ENCODE results near the gene PROCR. TPM values are rescaled to one million over a fixed set of nuclear protein-coding genes. Genes with fewer than 3 reads are reported as not detected.

PROCR gene
- total RNA-seq, result 92.3 and 122 TPM in 2 replicates

DNA sequence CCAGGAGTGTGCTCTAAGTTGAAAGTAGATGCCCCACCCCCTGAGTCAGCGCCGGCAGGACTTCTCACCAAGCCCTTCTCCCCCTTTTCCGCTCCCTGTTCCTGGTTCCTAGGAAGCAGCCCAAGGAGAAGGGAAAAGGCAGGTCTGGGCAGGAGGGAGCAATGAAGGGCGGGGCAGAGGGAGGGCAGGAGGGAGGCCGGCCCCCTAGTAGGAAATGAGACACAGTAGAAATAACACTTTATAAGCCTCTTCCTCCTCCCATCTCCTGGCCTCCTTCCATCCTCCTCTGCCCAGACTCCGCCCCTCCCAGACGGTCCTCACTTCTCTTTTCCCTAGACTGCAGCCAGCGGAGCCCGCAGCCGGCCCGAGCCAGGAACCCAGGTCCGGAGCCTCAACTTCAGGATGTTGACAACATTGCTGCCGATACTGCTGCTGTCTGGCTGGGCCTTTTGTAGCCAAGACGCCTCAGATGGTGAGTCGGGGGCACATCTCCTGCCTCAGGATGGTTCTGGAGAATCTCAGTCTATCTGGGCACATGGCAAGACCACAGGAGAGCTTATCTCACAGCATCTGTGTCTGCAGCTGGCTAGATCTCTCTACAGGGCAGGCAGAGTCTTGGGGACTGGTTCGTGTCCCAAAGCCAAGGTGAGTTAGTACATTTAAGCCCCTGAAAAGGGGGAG is at the start of gene PROCR:
Gene PROCR (plus strand): TSS at position 320 of the 681 bp plus-strand sequence. CDS start 83 bp downstream, at position 403.

DNA sequence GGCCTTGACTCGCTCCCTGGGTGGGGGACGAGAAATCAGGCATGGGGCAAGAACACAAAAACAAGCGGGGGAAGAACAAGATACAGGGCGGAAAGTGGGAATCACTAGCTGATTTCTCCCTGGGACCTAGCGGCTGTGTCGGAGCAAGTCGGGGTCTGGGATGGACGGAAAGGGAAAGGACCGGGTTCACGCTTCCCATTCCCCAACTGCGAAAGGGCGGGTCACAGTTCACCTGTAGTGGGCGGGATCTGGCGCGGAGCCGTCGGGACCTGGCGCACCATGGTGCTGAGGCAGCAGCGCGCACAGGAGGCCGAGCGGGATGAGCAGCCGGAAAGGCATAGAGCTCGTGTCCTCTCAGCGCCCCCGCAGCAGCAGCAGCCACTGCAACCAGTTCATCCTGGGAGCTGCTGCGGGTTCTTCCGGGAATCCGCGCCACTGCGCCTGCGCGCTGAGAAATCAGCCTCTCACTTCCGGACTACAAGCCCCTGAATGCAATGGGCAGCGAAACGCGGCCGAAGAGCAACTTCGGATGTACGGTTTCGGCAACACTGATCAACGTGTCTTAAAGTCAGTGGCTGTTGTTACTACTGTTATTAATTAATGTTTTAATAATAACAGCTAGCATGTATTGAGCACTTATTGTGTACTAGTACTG is 24.8 kb upstream of the PROCR start, which contains the start of gene EDEM2:
Gene EDEM2 (minus strand): TSS at position 417 of the 655 bp plus-strand sequence. CDS start 78 bp downstream, at position 339.

DNA sequence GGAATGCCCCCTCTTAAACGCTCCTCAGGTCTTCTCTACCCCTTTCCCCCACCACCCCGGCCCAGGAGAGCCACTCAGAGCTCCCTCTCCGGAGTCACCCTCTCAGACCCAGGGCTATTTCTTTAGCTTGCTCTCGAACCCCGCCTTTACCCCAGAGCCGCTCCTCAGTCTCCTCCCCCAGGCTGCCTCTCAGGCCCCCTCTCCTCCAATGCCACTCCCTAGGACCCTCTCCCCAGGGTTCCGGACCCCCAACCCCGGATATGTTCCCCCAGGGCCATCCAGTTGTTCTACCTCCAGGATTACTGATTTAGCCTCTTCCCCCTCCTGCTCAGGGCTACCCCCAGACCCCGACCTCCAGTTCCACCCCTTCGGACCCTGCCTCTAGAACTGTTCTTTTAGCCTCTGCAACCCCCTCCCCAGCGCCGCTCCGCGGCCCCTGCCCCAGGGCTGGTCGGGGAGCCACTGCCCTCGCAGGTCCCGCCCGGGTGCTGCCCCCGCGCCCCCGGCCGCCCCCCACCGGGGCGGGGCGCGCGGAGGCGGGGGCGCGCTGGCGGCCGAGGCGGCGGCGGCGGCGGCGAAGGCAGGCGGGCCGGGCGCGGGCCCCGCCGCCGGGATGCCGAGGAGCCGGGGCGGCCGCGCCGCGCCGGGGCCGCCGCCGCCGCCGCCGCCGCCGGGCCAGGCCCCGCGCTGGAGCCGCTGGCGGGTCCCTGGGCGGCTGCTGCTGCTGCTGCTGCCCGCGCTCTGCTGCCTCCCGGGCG is 54.4 kb downstream of the PROCR start, which contains the start of gene MMP24:
Gene MMP24 (plus strand): TSS at position 565 of the 758 bp plus-strand sequence. CDS start 49 bp downstream, at position 614.

Other genes starting within 250 kb of the PROCR start
- 84.3 and 94.0 TPM in 2 replicates for gene GSS, start 216.3 kb upstream of the PROCR start, total RNA-seq
- 0.72 TPM in 1 of 2 replicates, not detected in the other for gene MYH7B, start 216.2 kb upstream of the PROCR start, total RNA-seq
- 34.5 and 61.2 TPM in 2 replicates for gene TRPC4AP, start 79.3 kb upstream of the PROCR start, total RNA-seq
- gene EDEM2, start 24.7 kb upstream of the PROCR start, total RNA-seq, result 36.9 and 50.6 TPM in 2 replicates
- 9.4 TPM in 1 of 2 replicates, not detected in the other for gene MMP24, start 54.6 kb downstream of the PROCR start, total RNA-seq
- gene MMP24OS, start 106.0 kb downstream of the PROCR start, total RNA-seq, result 4.6 and 6.2 TPM in 2 replicates
- 227 and 412 TPM in 2 replicates for gene EIF6, start 112.7 kb downstream of the PROCR start, total RNA-seq
- gene FAM83C, start 120.4 kb downstream of the PROCR start, total RNA-seq, result under 0.01 TPM in 2 replicates
- gene UQCC1, start 239.9 kb downstream of the PROCR start, total RNA-seq, result 14.7 and 20.9 TPM in 2 replicates